Aorta (tissue), 5 donors: ENCODE data around the gene MAEA. TPM values are rescaled to one million over a fixed set of nuclear protein-coding genes. Genes with fewer than 3 reads are reported as not detected.

Experiments
- ATAC-seq: fragments of 200-7000 bp; cut with Tn5 transposase; one replicate; pipeline ENCODE4 v1.9.1; 2022; ENCODE audit warnings: moderate library complexity; ENCODE audit not compliant: low FRiP score
- DNase-seq, 2 donors: peaks; one replicate each; pipeline ENCODE4 v3.0.0-alpha.2; 2020
- H3K27ac ChIP-seq, 2 donors: one replicate each; pipeline ENCODE4 v1.5.1; 2013; ENCODE audit warnings: low read length in 2 of 2, mild to moderate bottlenecking in 2 of 2, moderate library complexity in 2 of 2, control low read depth in 1 of 2, inconsistent platforms in 1 of 2, low read depth in 1 of 2
- H3K27me3 ChIP-seq, 2 donors: one replicate each; pipeline ENCODE4 v1.6.1; 2013; ENCODE audit warnings: control low read depth in 1 of 2, low read length in 1 of 2, mild to moderate bottlenecking in 1 of 2, moderate library complexity in 1 of 2; ENCODE audit not compliant: insufficient read depth in 2 of 2, control insufficient read depth in 1 of 2
- H3K36me3 ChIP-seq, 2 donors: one replicate each; pipeline ENCODE4 v1.6.1; 2013; ENCODE audit warnings: control low read depth in 1 of 2, low read length in 1 of 2, mild to moderate bottlenecking in 1 of 2; ENCODE audit not compliant: insufficient read depth in 2 of 2, control insufficient read depth in 1 of 2
- H3K4me1 ChIP-seq, 2 donors: one replicate each; pipeline ENCODE4 v1.6.1; 2013; ENCODE audit warnings: low read length in 2 of 2, control low read depth in 1 of 2, mild to moderate bottlenecking in 1 of 2, moderate library complexity in 1 of 2; ENCODE audit not compliant: insufficient read depth in 2 of 2, control insufficient read depth in 1 of 2
- H3K4me3 ChIP-seq, 2 donors: one replicate each; pipeline ENCODE4 v1.5.1; 2013; ENCODE audit warnings: low read length in 2 of 2, control low read depth in 1 of 2, mild to moderate bottlenecking in 1 of 2
- H3K9me3 ChIP-seq: one replicate; pipeline ENCODE4 v1.6.1; 2013; ENCODE audit warnings: mild to moderate bottlenecking, low read length; ENCODE audit not compliant: control insufficient read depth
- WGBS, 2 donors: extraction: QIAGEN DNeasy Blood & Tissue Kit; methylation state at CpG; one replicate each; pipeline ENCODE4 v1.1.7; 2013; 5-methylcytosine and 5-hydroxymethylcytosine counted together
- intact Hi-C, 2 donors: fragments of 100-400 bp; cut with DNase I; formaldehyde crosslinking; loops; one replicate each; pipeline versions ENCODE4 v1.14.2 to v1.15.0; 2022
- polyA plus RNA-seq, 2 donors: library from polyadenylated mRNA; stranded (reverse); fragments of 200-250 nt; gene quantifications; one replicate each; pipeline ENCODE4 v1.2.3, GENCODE V29; 2013
- total RNA-seq, 2 donors: library from RNA; stranded (reverse); fragmentation: NEBNext Ultra II Directional; extraction: Animal tissue kit (Norgen Biotek cat#: 25700); gene quantifications; one replicate each; pipeline ENCODE4 v1.2.1, GENCODE V29; 2021
- donor health status: healthy with polysubstance abuse.
- donor health status: Bipolar disorder and iron deficiency.
- donor health status: DM: no; HTN: no; CAD: no.
- donor health status: DM: no; HTN: no; CAD: no.
- donor health status: DM: yes; HTN: yes; CAD: no.

Gene MAEA
- total and polyA plus RNA-seq, 4 donors: 32.4 to 62.0 (median 55.5) TPM

GRCh38 chr4:1353186-1354055, 63.7 kb downstream of the MAEA start:
- 90% methylated on average over 30 of the region's 30 CpGs for WGBS, 2 donors
- H3K36me3 ChIP-seq: no peaks in the 10 kb centered on the region
- DNase-seq: no peak

GRCh38 chr4:1354136-1354982, 64.7 kb downstream of the MAEA start:
- Histone ChIP-seq H3K36me3 (no peaks in the 10 kb centered on the region), H3K4me3 (no peak overlapping the region), H3K27me3 (no peaks in the 10 kb centered on the region), H3K9me3 (no peaks in the 10 kb centered on the region), H3K4me1 (no peaks in the 10 kb centered on the region), H3K27ac (no peak overlapping the region)
- DNase-seq (no peak), ATAC-seq (no peak)
- intact Hi-C loops: loop anchor here (5.0 to 10.0 kb wide), 3 partner anchors 190 to 370 kb away; partner anchors contain the start of genes TACC3 (in 1 of the 2) and TMEM129 (in 1 of the 2)
- 91% methylated on average over 36 of the region's 36 CpGs for WGBS, 2 donors

More at GRCh38 chr4:1353186-1354055, 63.7 kb downstream of the MAEA start:
- H3K27me3 ChIP-seq: no peaks in the 10 kb centered on the region
- no peak overlapping the region for H3K27ac ChIP-seq
- no peak overlapping the region for H3K4me3 ChIP-seq
- no peaks in the 10 kb centered on the region for H3K9me3 ChIP-seq
- intact Hi-C loops: loop anchor here (5.0 to 10.0 kb wide), 3 partner anchors 191 to 371 kb away; partner anchors contain the start of genes TACC3 (in 1 of the 2) and TMEM129 (in 1 of the 2)
- ATAC-seq: no peak
- H3K4me1 ChIP-seq: no peaks in the 10 kb centered on the region

GRCh38 chr4:1354983-1355275, 65.2 kb downstream of the MAEA start:
- Histone ChIP-seq H3K36me3 (no peaks in the 10 kb centered on the region), H3K4me3 (no peak overlapping the region), H3K9me3 (no peaks in the 10 kb centered on the region), H3K4me1 (no peaks in the 10 kb centered on the region), H3K27ac (no peak overlapping the region), H3K27me3 (no peaks in the 10 kb centered on the region)
- no peak for DNase-seq
- intact Hi-C loops: loop anchor here (1.0 to 10.0 kb wide), 5 partner anchors 190 to 370 kb away; partner anchors contain the start of genes TACC3 (in 1 of the 2) and TMEM129 (in 1 of the 2)
- 94 to 95% methylated on average over 18 of the region's 18 CpGs for WGBS, 2 donors
- ATAC-seq: no peak

GRCh38 chr4:1355378-1355777, 65.7 kb downstream of the MAEA start:
- H3K9me3 ChIP-seq: no peaks in the 10 kb centered on the region
- no peaks in the 10 kb centered on the region for H3K4me1 ChIP-seq
- no peaks in the 10 kb centered on the region for H3K36me3 ChIP-seq
- no peak for ATAC-seq
- intact Hi-C loops: loop anchor here (1.0 to 10.0 kb wide), 4 partner anchors 189 to 369 kb away; partner anchors contain the start of genes TACC3 (in 1 of the 2) and TMEM129 (in 1 of the 2)
- no peak for DNase-seq
- no peaks in the 10 kb centered on the region for H3K27me3 ChIP-seq
- H3K4me3 ChIP-seq: no peak overlapping the region
- no peak overlapping the region for H3K27ac ChIP-seq
- 89 to 93% methylated on average over 14 of the region's 14 CpGs for WGBS, 2 donors

GRCh38 chr4:1356181-1356998, 66.7 kb downstream of the MAEA start:
- 57% methylated on average over 28 of the region's 28 CpGs for WGBS, 2 donors
- Histone ChIP-seq H3K36me3 (no peaks in the 10 kb centered on the region), H3K4me3 (no peak overlapping the region), H3K27ac (no peak overlapping the region), H3K9me3 (no peaks in the 10 kb centered on the region), H3K4me1 (no peaks in the 10 kb centered on the region), H3K27me3 (no peaks in the 10 kb centered on the region)
- DNase-seq (peak in 1 of 2 donors; percentile 87), ATAC-seq (no peak)
- intact Hi-C loops: loop anchor here (5.0 to 10.0 kb wide), 3 partner anchors 188 to 368 kb away; partner anchors contain the start of genes TACC3 (in 1 of the 2) and TMEM129 (in 1 of the 2)

GRCh38 chr4:1357356-1358248, 67.9 kb downstream of the MAEA start:
- Histone ChIP-seq H3K9me3 (no peaks in the 10 kb centered on the region), H3K27ac (no peak overlapping the region), H3K4me3 (no peak overlapping the region), H3K27me3 (no peaks in the 10 kb centered on the region), H3K4me1 (no peaks in the 10 kb centered on the region), H3K36me3 (no peaks in the 10 kb centered on the region)
- intact Hi-C loops: loop anchor here (5.0 to 10.0 kb wide), 3 partner anchors 187 to 367 kb away; partner anchors contain the start of genes TACC3 (in 1 of the 2) and TMEM129 (in 1 of the 2)
- 66 to 69% methylated on average over 25 to 27 of the region's 27 CpGs for WGBS, 2 donors
- ATAC-seq (peak; percentile 2), DNase-seq (no peak)

- no peaks in the 10 kb centered on the region for H3K9me3 ChIP-seq
- H3K4me1 ChIP-seq: no peaks in the 10 kb centered on the region
- no peak for ATAC-seq
- DNase-seq: no peak
- intact Hi-C loops: loop anchor here (5.0 to 10.0 kb wide), 3 partner anchors 186 to 366 kb away; partner anchors contain the start of genes TACC3 (in 1 of the 2) and TMEM129 (in 1 of the 2)
- no peaks in the 10 kb centered on the region for H3K36me3 ChIP-seq
- H3K27me3 ChIP-seq: no peaks in the 10 kb centered on the region
- no peak overlapping the region for H3K4me3 ChIP-seq
- H3K27ac ChIP-seq: no peak overlapping the region
- 96 to 97% methylated on average over 38 of the region's 38 CpGs for whole genome bisulfite sequencing, 2 donors
Measured at GRCh38 chr4:1358421-1359143, 68.9 kb downstream of the MAEA start.
